Suppressor macrophage treated with lipopolysaccharide for 4 hours (primary cell): ENCODE results near the gene PTPRG.

ENCODE experiments used
- DNase-seq: peaks from one replicate; pipeline ENCODE4 v3.0.0-alpha.2; 2020

Gene PTPRG

DNA sequence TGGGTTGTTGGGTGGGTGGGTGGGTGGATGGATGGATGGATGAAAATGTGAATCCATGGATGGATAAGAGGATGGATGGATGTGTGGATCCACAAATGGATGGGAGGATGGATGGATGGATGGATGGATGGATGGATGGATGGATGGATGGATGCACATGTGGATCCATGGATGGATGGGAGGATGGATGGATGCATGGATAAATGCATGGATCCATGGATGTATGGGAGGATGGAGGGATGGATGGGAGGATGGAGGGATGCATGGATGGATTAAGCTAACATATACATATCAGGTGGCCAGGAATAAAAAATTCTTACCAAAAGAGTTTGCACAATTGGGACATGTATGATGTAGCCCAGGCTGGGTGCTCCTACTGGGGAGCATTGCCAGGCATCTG is 616.7 kb downstream of the PTPRG start:
- no peak for DNase-seq

DNA sequence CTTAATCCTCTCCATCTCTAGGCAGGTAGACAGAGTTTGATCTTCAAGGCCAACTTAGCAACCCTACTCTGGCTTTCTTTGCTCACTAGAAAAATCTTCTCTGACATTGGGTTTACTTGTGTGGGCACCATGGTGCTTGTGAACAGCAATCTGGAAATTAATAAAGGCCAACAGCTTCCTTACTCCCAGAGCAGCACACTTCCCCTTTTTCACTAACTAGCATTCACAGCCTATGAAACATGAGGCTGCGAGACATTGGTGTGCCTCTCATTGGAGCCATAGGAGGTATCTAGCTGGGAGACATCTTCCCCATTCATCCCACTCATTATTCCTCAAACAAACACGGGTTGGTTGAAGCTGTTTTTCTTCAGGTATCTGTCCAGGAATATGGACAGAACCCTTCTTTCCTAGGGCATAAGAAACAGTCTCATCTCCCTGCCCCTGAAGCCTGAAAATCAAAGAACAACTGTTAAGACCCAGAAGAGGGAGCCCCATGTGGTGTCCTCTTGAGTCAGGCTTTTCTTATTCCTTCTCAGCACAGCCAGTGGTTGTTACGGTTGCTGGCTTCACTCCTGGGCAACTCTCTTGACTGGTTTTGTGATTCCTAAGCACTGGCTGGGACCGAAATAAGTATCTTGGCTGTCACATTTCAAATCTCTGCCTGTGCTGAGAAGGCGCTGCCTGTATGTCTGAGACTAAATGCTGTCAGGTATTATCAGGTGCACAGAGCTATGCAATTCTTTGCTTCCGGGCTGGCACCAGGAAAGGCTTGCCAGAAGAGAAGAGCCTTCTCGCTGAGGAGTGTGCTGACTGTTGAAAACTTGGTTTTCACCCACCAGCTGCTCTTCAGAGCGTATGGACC is 617.6 kb downstream of the PTPRG start:
- peak; percentile 32 for DNase-seq

DNA sequence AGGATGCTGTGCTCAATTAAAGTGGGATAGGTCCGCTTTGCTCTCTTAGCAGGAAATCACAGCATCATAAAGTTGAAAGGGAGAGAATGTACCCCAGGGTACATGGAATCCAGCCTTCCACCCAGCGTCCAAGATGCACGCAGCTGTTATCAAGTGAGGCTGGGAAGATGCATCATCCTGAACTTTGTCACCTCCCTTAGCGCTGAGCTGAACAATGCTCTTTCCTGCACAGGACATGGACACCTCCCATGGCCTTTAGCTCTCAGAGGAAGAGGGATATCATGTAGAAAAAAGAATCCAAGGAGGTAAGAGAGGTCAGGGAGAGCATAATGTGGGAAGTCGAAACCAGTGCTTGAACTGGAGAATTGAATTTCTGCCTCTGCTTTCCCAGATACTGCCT is 619.1 kb downstream of the PTPRG start:
- no peak for DNase-seq

GRCh38 chr3:62183087-62183486 is 621.7 kb downstream of the PTPRG start:
- no peak for DNase-seq

- DNase-seq, result no peak
Measured at GRCh38 chr3:62183969-62184368, 622.6 kb downstream of the PTPRG start.

DNA sequence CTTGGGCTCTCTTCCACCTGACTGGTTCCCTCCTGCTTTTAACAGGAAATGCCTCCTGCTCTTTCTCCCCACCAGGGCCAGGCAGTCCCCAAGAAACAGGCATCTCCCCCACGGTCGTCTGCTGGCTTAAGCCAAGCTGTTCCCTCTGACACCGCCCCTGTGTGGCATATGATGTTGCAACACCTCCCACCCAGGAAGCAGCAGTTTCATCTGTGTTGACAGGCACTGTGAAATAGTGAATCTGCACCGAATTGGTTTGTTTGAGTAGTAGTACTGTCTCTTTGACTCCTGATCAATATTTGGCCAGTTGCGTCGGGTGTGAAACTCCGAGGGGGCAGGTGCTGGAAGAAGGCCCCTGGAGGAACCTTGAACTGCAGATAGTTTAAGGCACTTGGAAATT is 623.2 kb downstream of the PTPRG start:
- peak; percentile 31 for DNase-seq

DNA sequence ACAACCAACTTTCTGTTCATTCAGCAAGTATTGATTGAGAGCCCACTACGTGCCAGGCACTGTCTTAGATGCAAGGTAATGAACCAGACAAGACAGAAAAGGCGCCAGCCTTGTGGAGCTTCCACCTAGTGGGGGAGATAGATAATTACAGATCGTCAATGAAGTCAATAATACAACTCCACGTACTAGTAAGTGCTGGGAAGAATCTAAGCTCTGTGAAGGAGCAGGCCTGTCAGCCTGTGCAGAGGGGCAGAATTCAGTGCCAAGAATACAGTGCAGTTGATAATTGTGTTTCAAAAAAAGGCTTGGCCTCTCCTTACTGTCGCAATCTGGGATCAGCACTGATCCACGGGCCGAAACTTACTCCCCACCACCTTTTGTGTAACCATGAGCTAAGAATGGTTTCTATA is 625.7 kb downstream of the PTPRG start:
- DNase-seq, result no peak

- peak; percentile 71 for DNase-seq
Measured at GRCh38 chr3:62188681-62189375, 627.5 kb downstream of the PTPRG start.

GRCh38 chr3:62189376-62189698 is 628.0 kb downstream of the PTPRG start:
- DNase-seq, result no peak

DNA sequence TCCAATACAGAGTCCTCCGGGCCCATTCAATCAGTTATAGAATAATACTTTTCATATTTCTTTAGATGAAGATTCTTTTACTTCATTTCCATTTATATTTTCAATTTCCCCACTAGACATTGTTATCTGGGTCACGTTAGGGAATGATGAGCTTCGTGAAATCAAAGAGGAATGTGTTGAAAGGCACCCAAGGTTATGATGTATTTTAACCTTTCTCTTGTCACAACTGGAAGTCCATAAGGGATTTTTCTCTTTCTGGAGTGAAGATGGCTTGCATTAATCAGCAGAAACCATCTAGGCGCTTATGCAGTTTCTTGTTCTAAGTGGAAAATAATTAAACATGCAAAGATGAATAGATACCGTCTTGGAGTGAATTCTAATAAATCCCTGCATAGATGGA is 631.5 kb downstream of the PTPRG start:
- no peak for DNase-seq

GRCh38 chr3:62193586-62194345 is 632.4 kb downstream of the PTPRG start:
- no peak for DNase-seq

GRCh38 chr3:62197350-62198012 is 636.1 kb downstream of the PTPRG start:
- no peak for DNase-seq

GRCh38 chr3:62199126-62199525 is 637.8 kb downstream of the PTPRG start:
- no peak for DNase-seq

DNA sequence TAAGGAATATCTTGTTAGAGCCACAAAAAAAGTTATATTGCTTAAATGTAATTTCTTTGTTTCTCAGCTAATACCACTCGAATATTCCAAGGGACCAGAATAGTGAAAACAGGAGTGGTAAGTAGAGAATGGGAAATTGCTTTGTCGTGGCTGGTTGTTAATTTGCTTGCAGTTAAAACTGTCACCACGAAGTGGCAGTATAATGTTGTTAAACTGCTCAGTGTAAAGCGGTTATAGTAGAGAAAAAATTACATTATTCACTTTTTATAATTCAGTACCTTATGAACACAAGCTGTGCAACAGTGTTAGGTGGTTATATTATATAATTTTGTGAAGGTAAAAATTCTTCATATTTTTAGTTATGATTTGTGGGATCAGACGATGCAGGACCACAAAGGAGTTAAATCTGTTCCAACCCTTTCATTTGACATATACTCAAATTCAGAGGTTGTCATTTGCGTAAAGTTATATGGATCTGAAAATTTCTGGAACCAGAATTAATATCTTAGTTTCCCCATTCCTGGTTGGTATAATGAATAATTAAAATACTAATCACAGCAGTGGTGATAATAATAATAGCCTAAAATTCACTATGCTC is 640.2 kb downstream of the PTPRG start:
- peak; percentile 39 for DNase-seq

DNA sequence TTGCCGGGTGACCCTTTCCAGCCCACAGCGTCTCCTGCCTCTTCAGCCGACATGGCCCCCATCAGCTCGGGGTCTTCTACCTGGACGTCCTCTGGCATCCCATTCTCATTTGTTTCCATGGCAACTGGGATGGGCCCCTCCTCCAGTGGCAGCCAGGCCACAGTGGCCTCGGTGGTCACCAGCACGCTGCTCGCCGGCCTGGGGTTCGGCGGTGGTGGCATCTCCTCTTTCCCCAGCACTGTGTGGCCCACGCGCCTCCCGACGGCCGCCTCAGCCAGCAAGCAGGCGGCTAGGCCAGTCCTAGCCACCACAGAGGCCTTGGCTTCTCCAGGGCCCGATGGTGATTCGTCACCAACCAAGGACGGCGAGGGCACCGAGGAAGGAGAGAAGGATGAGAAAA is 641.8 kb downstream of the PTPRG start:
- DNase-seq, result no peak

GRCh38 chr3:62203561-62203960 is 642.2 kb downstream of the PTPRG start:
- no peak for DNase-seq

DNA sequence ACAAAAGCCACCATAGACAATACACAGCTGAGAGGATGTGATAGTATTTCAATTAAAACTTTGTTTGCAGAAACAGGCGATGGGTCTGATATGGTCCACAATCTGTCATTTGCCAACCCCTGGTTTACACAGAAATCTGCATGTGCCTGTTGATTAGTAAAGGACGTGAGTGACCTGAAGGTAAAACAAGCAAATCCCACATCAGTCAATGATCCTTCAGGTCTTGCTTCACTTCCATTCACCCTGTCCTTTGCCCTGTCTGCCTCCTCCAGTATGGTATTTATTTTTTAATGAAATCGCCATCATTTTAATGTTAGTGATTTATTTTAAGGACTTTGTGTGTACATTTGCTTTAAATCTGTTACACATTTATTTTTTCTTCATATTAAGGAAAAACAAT is 645.8 kb downstream of the PTPRG start:
- DNase-seq, result no peak

DNA sequence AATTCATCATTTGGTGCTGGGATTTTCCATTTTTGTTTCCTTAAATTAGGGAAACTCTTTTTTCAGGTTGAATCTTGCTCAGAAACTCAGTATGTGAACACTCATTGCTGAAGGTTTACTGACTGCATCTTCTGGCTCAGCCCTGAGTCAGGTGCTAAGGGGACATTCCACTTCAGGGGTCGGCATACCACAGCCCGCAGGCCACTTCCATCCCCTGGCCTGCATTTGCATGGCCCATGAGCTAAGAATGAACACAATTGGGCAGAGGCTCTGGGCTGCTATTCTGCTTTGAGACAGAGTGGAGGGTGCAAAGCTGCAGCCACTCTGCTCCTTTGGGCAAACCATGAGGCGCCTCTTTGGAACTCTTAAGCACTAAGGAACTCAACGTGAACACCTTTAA is 647.0 kb downstream of the PTPRG start:
- no peak for DNase-seq

DNA sequence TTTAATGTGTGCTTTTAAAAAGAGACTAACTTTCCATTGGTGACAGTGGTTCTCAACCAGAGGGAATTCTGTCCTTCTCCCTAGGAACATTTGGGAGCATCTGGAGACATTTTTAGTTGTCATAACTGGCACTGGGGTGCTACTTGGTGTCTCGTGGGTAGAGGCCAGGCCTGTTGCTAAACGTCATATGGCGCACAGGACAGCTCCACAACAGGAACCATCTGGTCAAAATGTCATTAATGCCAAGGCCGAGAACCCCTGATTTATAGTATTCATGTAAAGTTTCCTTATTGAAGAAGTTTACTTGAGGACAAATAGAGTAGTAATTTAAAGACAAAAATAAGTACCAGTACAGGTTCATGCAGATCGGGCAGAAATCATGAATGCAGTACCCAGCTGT is 647.7 kb downstream of the PTPRG start:
- DNase-seq, result no peak

GRCh38 chr3:62210011-62210410 is 648.6 kb downstream of the PTPRG start:
- peak; percentile 12 for DNase-seq

DNA sequence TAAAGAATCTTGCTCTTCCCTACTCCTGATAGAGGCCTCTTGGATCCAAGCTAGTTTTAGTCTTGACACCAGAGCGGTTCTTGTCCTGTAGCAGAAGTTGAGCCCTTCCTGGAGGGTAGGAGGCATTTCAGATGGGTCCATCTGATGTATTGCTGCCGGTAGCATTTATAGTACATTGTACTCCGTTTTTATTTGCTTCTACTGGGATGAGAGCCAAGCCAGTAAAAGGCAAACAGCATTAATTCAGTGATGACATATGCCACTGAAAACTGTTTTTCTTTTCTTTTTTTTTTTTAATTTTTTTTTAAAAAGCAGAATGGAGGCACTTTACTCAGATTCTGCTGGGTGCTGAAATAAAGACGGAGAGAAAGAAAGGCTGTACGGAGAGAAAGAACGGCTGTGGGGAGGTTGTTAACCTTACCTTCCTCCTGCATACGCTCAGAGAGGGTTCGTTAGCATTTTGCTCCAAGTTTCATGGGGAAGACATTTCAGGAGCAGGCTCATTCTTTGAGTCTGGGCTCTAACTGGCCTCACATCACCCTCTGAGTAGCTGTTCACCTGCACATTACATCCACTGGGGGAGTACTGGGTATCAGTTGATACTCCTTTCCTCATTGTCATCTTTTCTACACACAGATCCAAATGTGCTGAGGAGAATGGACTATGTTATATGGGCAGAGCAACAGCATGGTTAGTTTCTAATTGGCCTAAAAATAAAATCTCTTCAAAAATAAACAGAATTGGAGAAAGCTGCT is 650.5 kb downstream of the PTPRG start:
- no peak for DNase-seq

DNA sequence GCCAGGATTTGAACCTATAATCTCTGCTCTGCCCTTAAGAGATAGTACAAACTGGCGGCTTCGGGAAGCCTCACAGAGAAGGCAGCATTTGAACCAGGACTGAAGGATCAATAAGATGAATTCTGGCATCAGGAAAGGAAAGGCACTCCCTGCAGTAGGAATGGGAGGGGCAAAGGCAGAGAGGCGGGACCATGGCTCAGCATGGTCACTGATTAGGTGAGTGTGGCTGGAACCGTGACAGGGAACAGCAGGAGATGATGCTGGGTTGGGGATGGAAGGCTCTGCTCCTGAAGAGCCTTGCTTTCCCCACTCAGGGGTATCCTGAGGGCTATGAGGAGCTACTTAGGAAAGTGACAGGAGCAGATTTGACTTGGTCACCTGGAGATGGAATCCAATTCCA is 653.5 kb downstream of the PTPRG start:
- no peak for DNase-seq
